ENCODE data around the gene PER2. TPM values are rescaled to one million over a fixed set of nuclear protein-coding genes. Genes with fewer than 3 reads are reported as not detected.

Gene PER2
- total RNA-seq, 2 experiments from 2014 or later, result 8.4 to 18.6 TPM

- Histone ChIP-seq H3K4me3 (ENCODE audit: low read depth, low read length, poor library complexity, severe bottlenecking) (no peak overlapping the region), H2AFZ (ENCODE audit: low read length) (no peak overlapping the region), H3K4me2 (ENCODE audit: low read length) (no peak overlapping the region), H3K79me2 (ENCODE audit: insufficient read depth, low read depth, low read length) (no peaks in the 10 kb centered on the region), H3K27ac (ENCODE audit: low read depth, low read length, poor library complexity, severe bottlenecking) (no peak overlapping the region), H3K9me3 (ENCODE audit: low read length) (no peaks in the 10 kb centered on the region), H3K4me1 (ENCODE audit: insufficient read depth, low read length, poor library complexity, severe bottlenecking) (peaks cover 11% of the 10 kb centered on the region), H3K9me2 (ENCODE audit: insufficient read depth, low read length) (no peaks in the 10 kb centered on the region), H3K36me3 (ENCODE audit: insufficient read depth, low read length) (no peaks in the 10 kb centered on the region), H4K20me1 (ENCODE audit: insufficient read depth, low read length) (no peaks in the 10 kb centered on the region)
- BruUV-seq (replicated peaks), result no TSS peak
- no peak for DNase-seq (ENCODE audit: low spot score)
- intact Hi-C loops (cut with micrococcal nuclease; ENCODE audit: unreplicated experiment), result no loop called here
- CTCF ChIA-PET (ENCODE audit: unreplicated experiment), result interaction anchor here (1.4 kb wide), 1 partner anchor 10 kb away, joined by 3 read pairs; no protein-coding TSS in a partner anchor
- POLR2A ChIA-PET, result no interaction called here
- TF ChIP-seq CTCF (conservative IDR thresholded peaks at IDR 0.05; ENCODE audit: low read length) (no peak), EZH2phosphoT487 (IDR thresholded peaks at IDR 0.05; ENCODE audit: borderline replicate concordance, low read depth, low read length) (no peak)
Measured at GRCh38 chr2:238294393-238295143, 6.2 kb upstream of the PER2 start.

- no TSS peak for BruUV-seq (replicated peaks)
- ChIA-PET POLR2A (no interaction called here), CTCF (ENCODE audit: unreplicated experiment) (interaction anchor here (1.4 kb wide), 1 partner anchor 10 kb away, joined by 3 read pairs; no protein-coding TSS in a partner anchor)
- Histone ChIP-seq H3K79me2 (ENCODE audit: insufficient read depth, low read depth, low read length) (no peaks in the 10 kb centered on the region), H3K4me2 (ENCODE audit: low read length) (no peak overlapping the region), H3K4me3 (ENCODE audit: low read depth, low read length, poor library complexity, severe bottlenecking) (no peak overlapping the region), H3K36me3 (ENCODE audit: insufficient read depth, low read length) (no peaks in the 10 kb centered on the region), H3K4me1 (ENCODE audit: insufficient read depth, low read length, poor library complexity, severe bottlenecking) (peaks cover 15% of the 10 kb centered on the region), H4K20me1 (ENCODE audit: insufficient read depth, low read length) (no peaks in the 10 kb centered on the region), H3K9me3 (ENCODE audit: low read length) (no peaks in the 10 kb centered on the region), H3K27ac (ENCODE audit: low read depth, low read length, poor library complexity, severe bottlenecking) (no peak overlapping the region), H3K9me2 (ENCODE audit: insufficient read depth, low read length) (no peaks in the 10 kb centered on the region), H2AFZ (ENCODE audit: low read length) (no peak overlapping the region)
- intact Hi-C loops (cut with micrococcal nuclease; ENCODE audit: unreplicated experiment), result no loop called here
- DNase-seq (ENCODE audit: low spot score), result no peak
- no peak for TF ChIP-seq CTCF (conservative IDR thresholded peaks at IDR 0.05; ENCODE audit: low read length)
- TF ChIP-seq EZH2phosphoT487 (IDR thresholded peaks at IDR 0.05; ENCODE audit: borderline replicate concordance, low read depth, low read length), result no peak
Measured at GRCh38 chr2:238294046-238294392, 5.6 kb upstream of the PER2 start.
